GM18868 (cell line): ENCODE results near the gene GATA2.

Experiments used
- ATAC-seq: cut with Tn5 transposase; IDR thresholded peaks from one replicate; pipeline ENCODE4 v1.9.1; 2021; ENCODE audit warnings: mild to moderate bottlenecking, moderate library complexity; ENCODE audit not compliant: unreplicated experiment

GATA2 gene

DNA sequence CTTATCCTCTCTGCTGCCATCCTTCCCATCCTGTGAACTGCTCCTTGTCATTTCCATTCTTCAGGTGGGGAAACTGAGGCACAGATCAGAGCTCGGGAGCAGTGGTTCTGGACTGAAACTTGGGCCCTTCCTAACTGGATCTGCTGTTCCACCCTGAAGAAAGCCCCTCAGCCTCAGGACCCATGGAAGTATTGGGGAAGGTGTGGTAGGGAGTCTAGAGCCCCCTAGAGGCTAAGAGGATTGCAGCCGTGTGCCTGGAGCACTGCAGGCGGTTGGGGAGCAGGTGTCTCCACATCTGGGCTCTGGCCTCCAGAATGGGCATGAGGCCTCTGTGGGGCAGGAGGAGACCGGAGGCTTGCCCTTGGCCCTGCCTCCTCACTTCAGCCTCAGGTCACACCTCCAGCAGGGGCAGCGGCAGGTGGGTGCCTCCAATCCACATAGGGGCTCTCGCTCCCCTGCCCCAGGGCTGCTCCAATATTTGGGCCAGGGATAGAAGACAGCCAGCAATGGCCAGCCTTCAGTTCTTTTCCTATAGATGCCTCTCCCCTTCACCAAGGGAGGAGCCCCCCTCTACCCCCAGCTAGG lies 54.4 kb downstream of the GATA2 start:
- ATAC-seq: no peak

DNA sequence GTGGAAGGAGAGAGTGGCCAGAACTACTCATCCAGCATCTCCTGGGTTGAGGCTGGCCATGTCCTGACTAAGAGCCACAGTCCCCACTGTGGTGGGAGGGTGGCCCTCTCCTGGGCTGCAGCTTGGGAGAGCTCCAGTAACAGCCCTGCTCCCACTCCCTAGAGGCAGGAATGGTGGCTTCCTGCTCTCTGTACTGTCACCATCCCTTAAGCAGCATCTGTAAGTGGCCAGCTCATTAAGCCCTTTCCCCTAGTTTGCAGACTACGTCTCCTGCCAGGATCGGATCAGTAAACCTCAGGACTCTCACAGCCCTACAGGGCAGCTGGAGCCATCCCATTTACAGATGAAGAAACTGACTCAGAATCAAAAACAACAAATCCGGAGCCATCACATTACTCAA lies 56.8 kb downstream of the GATA2 start:
- ATAC-seq: no peak

DNA sequence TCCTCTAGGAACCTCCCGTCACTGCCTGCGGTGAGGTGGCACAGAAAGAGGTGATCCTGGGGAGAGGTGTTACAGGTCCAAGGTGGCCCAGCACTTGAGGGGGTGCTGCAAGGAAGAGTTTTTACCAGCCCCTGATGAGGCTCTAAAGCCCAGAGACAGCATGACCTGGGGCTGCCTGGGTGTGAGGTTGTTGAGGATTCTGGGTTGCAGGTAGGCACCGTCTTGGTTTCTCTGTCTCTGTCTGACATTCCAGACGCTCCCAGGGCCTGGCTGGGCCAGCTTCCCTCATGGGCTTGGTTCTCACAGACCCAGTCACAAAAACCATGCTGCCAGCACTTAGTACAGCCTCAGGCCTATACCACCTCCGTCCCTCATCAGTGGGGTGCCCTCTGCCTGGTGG lies 57.4 kb downstream of the GATA2 start:
- ATAC-seq: no peak

DNA sequence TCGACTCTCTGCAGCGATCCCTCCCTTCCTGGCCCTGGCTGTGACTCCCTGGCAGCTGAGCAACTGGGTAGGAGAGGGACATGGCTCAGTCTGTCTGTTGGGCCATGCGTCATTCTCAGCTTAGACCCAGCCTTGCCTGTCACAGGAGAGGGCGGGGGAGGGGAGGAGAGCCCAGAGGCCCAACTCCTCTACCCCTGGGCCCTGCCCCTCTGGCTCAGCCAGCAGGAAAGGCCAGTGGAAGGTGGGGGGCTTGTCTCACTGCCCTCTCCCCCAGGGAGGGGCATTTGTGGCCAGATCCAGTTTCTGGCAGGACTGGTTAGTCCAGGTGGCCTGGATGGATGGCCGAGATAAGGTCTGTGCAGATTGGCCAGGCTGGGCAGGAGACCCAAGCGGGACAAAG lies 57.9 kb downstream of the GATA2 start:
- ATAC-seq: no peak

DNA sequence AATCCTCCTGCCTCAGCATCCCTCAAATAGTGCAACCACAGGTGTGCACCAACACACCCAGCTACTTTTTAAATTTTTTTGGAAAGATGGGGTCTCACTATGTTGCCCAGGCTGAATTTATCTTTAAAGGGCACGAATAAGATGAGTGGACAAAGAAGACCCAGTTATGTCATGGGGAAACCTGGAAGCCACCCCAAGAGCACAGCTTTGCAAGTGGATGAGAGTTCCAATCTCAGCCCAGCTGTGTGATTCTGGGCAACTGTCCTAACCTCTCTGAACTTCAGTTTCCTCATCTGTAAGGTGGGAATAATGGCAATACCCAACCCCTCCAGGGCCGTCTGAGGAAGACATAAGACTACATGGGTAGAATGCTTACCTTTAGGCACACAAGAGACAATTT lies 58.5 kb downstream of the GATA2 start:
- ATAC-seq: no peak

DNA sequence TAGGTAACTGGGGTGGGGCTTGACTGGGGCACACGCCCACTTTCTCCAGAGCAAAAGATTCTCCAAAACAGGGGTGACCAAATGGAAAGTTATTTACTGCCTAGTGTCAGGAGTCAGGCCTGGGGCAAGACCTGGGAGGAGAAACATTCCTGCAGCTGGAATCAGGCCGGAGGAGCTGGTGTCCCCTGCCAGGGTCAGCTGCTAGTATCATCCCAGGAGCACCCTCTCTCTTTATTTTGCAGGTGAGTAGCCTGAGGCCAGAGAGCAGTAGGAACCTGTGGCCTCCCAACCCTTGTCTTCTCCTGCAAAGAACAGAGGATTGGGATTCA lies 59.2 kb downstream of the GATA2 start:
- ATAC-seq: no peak

DNA sequence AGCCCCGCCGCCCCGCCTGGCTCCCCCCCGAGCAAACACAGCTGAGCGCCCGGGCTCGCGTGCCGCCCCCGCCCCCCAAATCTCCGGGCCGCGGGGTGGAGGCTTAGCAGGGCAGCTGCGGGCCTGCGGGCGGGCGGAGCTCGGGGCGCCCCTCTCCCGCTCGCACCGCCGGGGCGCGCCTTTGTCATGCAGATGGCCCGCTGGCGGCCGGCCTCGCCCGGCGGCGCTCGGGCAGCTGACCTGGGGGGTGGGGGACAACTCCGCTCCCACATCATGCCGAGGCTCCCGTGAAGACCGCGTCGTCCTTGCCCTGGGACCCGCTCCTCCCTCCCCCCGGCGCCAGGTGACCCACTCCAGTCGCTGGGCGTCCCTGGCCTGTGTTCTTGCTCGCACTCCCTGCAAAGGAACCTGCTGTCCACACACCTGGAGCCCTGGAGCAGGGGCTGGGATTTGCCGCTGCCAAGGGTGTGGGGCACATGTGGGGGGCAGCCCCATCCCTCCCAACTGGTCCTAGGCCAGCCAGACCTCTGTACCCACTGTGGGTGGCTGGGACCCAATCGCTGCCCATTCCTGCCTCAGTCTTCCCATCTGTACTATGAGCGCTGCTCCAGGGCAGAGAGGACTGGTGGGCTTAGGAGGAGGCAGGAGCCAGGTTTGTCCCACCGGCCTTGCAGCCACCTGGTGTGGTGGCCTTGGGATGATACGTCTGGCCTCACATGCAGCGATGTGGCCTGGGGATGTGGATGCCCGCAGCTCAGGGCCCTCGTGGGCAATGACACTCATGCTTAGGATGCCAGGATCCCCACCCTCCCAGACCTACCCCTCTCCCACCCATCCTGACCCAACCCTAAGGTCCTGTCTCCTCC lies 59.8 kb downstream of the GATA2 start:
- no peak for ATAC-seq

DNA sequence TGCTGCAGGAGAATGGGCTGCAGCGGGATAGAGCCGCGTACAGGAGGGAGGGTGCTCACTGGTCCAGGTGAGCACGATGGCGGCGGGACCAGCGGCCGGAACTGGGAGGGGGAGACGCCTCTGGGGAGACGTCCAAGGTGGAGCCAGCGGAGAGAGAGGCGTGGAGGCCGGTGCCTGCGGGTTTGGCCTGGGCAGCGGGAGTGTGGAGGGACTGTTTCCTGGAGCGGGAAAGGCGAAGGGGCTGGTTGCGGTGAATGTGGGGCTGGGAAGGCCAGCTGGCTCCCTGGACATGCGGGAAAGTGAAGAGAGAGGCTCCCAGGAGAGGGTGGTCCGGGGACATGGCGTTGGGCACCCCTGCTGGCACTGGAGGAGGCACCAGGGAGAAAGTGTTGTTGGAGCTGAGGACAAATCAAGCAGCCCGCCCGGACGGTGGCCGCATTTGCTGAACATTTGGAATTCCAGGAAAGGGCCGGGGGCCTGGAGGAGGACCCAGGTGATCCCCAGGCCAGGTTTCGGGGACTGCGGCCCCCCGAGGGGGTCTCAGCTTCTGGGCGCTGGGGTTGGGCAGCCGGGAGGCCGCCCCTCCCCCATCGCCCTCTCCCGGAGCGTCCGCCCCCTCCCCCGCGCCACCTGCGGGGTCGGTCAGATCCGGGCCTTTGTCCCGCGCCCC lies 60.6 kb downstream of the GATA2 start:
- ATAC-seq: no peak

DNA sequence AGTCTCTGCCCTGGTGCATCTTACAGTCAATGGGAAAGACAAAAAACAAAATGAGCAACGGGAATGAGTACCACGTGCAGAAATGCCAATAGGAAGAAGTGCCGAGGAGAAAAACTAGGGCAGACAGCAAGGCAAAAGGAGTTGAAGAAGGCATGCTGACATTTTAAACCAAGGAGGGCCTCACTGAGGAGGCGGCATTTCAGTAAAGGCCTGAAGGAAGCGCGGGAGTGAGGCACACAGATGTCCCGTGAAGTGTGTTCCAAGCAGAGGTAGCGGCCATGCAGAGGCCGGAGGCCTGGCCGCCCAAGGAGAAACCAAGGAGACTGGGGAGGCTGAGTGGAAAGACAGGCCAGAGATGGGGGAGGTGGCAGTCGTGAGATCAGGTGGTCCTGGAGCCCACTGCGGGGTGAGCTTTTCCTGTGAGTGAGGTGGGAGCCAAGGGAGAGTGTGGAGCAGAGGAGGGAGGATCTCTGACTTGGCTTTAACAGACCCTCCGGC lies 61.1 kb downstream of the GATA2 start:
- no peak for ATAC-seq

DNA sequence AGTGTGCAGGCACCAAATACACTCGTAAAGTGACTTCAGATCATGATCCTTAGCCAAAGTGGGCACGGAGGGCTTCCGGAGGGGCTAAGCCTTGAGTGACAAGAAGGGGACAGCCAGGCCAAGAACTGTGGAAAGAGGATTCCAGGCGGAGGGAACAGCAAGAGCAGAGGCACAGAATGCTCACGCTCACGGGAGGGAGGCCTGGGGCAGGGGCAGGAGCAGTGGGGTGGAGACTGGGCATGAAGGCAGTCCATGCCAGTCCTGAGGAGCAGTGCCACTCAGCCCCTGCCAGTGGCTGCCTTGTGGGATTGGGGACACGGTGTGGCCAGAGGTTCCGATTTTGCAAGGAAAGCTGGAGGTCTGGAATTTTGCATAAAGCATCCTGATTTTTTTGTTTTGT lies 62.3 kb downstream of the GATA2 start:
- ATAC-seq: no peak

DNA sequence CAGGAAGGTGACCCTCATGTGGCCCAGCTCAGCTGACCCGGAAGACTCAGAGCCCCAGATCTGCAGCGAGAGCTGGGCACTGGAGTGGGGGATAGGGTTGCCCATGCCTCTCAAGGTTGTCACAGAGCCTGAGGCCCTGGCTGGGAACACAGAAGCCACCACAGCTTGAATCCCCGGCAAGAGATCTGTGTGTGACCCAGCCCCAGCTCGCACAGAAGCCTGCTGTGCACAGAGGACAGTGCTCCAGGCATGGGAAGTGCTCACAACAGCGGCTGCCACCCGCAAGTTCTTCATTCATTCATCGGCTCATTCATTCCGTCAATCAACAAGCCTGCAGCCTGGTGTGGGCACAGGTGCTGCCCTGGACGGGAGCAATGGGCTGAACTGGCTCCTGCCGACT lies 62.7 kb downstream of the GATA2 start:
- ATAC-seq: no peak

DNA sequence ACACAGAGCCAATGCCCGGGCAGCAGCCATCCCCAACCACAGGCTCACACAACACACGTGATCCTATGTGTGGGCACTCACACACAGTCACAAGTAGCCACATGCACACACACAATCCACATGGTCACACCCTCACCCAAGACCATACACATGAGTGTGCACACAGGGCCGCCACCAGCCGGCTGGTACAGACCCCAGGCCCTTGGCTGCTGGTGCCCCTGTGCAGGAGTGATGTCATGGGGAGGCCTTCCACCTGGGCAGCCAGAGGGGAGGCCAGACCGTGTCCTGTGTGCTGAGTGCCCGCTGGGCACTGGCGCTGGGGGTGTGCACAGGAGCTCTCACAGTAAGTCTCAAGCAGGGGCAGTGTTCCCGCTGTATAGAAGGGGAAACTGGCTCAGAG lies 63.2 kb downstream of the GATA2 start:
- ATAC-seq: no peak
